Measurements from ENCODE around the gene DHX32. TPM values are rescaled to one million over a fixed set of nuclear protein-coding genes. Genes with fewer than 3 reads are reported as not detected.
A peak's percentile ranks its signal among the peaks of the same experiment; 100 is the strongest.

The DHX32 gene
- total and polyA plus RNA-seq, 2 of the 4 experiments (the other 2 are of a cell fraction): 15.6 to 27.8 TPM

DNA sequence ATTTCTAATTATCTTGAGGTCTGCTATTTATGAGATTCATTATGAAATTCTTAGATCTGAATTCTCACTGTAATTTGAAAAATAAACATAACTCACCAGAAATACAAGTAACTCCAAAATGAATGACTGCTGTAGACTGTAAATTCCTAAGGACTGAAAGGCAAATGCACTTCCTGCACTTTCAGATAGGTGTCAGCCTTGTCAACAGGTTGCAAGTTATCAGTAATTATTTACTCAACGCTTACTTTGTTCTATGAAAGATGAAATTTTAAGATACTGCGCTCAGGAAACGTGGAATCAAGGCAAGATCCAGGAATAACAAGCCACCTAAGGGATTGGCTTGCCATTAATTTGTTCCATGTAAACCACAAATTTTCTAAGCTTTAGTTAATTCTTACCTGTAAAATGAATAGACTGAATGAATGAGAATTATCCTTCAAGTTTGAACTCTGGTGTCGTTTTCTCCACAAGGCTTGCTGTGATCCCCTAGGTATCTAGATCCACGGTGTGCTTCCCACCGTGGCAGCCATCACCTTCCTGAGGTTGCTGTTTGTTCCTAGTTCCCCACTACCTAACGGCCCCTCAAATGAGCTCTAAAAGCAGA lies 12.6 kb downstream of the DHX32 start:
- in situ Hi-C loops (cut with MboI; ENCODE audit: low sequenced_read_pairs): no loop called here
- Histone ChIP-seq H4K20me1 (ENCODE audit: insufficient read depth, low read length) (peaks cover 7% of the 10 kb centered on the region; the same call in 1 of the 2 replicates), H4K8ac (ENCODE audit: low read depth in 2 of 2, low read length in 2 of 2) (no peak overlapping the region), H2BK120ac (ENCODE audit: low read depth, low read length) (no peak overlapping the region), H3K23ac (ENCODE audit: low read depth, low read length) (no peak overlapping the region), H3K4me1 (ENCODE audit: control insufficient read depth, insufficient read depth, low read length) (peaks cover 13% of the 10 kb centered on the region), H3K27me3 (ENCODE audit: control insufficient read depth, insufficient read depth, low read length) (no peaks in the 10 kb centered on the region), H2BK20ac (ENCODE audit: low read depth, low read length) (no peak overlapping the region), H4K5ac (ENCODE audit: low read depth, low read length) (no peak overlapping the region), H3K9ac (ENCODE audit: low read depth, low read length) (no peak overlapping the region), H3K36me3 (ENCODE audit: control insufficient read depth, insufficient read depth, low read length) (peaks cover 14% of the 10 kb centered on the region), H3K79me1 (ENCODE audit: low read depth in 1 of 2, low read length in 2 of 2) (peaks cover 0 to 6% of the 10 kb centered on the region in 2 experiments; a peak in 1 of 4 replicates), H3K9me1 (ENCODE audit: insufficient read depth, low read length) (peaks cover 2% of the 10 kb centered on the region; the same call in 1 of the 2 replicates), H4K91ac (ENCODE audit: insufficient read depth, low read depth, low read length) (no peak overlapping the region), H3K9me3 (ENCODE audit: control insufficient read depth, insufficient read depth, low read length) (no peaks in the 10 kb centered on the region), H3K4me3 (ENCODE audit: insufficient read depth, low read depth, low read length) (no peak overlapping the region), H3K27ac (ENCODE audit: insufficient read depth, low read length) (no peak overlapping the region), H3K4ac (ENCODE audit: low read depth, low read length) (no peak overlapping the region), H2AFZ (replicated peaks; ENCODE audit: low read length, poor library complexity) (no peak overlapping the region), H3K18ac (ENCODE audit: low read depth, low read length) (no peak overlapping the region), H2AK9ac (replicated peaks; ENCODE audit: low read depth, low read length, poor library complexity) (no peak overlapping the region), H3K14ac (replicated peaks; ENCODE audit: low read depth, low read length) (no peak overlapping the region), H3K56ac (ENCODE audit: extremely low read depth, insufficient read depth, low read length) (no peak overlapping the region), H2BK15ac (ENCODE audit: low read depth, low read length) (no peak overlapping the region), H3K4me2 (ENCODE audit: low read depth, low read length) (no peak overlapping the region), H2AK5ac (ENCODE audit: low read depth, low read length) (no peak overlapping the region), H2BK5ac (ENCODE audit: low read depth, low read length, poor library complexity, severe bottlenecking) (no peak overlapping the region)
- TF ChIP-seq RAD21 (IDR thresholded peaks at IDR 0.05; ENCODE audit: low read length) (peak; percentile 87), SMC3 (IDR thresholded peaks at IDR 0.05; ENCODE audit: low read depth, low read length) (peak; percentile 55; the same call in 1 of the 2 replicates), RCOR1 (IDR thresholded peaks at IDR 0.05; ENCODE audit: insufficient replicate concordance, low read length) (no peak), POLR2A (IDR thresholded peaks at IDR 0.05; ENCODE audit: low read depth, low read length) (no peak)
- TF ChIP-seq, protein P1, sequence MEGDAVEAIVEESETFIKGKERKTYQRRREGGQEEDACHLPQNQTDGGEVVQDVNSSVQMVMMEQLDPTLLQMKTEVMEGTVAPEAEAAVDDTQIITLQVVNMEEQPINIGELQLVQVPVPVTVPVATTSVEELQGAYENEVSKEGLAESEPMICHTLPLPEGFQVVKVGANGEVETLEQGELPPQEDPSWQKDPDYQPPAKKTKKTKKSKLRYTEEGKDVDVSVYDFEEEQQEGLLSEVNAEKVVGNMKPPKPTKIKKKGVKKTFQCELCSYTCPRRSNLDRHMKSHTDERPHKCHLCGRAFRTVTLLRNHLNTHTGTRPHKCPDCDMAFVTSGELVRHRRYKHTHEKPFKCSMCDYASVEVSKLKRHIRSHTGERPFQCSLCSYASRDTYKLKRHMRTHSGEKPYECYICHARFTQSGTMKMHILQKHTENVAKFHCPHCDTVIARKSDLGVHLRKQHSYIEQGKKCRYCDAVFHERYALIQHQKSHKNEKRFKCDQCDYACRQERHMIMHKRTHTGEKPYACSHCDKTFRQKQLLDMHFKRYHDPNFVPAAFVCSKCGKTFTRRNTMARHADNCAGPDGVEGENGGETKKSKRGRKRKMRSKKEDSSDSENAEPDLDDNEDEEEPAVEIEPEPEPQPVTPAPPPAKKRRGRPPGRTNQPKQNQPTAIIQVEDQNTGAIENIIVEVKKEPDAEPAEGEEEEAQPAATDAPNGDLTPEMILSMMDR (conservative IDR thresholded peaks at IDR 0.05; ENCODE audit: low read depth, low read length): peak; percentile 75
- DNase-seq (peak; percentile 65), ATAC-seq (ENCODE audit: low read depth) (peak; percentile 44; the same call in 1 of the 2 replicates)
- dilution Hi-C loops (cut with HindIII; ENCODE audit: low sequenced_read_pairs, unreplicated experiment): no loop called here
- intact Hi-C loops (cut with micrococcal nuclease): loop anchor here (1.0 to 5.0 kb wide), 4 partner anchors 114 to 879 kb away; no protein-coding TSS in a partner anchor
- ChIA-PET CTCF (interaction anchor here (0.6 to 2.2 kb wide), 3 partner anchors 13 to 1467 kb away, joined by 3 to 11 read pairs (median 4); no protein-coding TSS in a partner anchor), POLR2A (ENCODE audit: unreplicated experiment) (interaction anchor here (0.7 kb wide), 1 partner anchor 14 kb away, joined by 3 read pairs; no protein-coding TSS in a partner anchor)
- WGBS, 2 experiments (ENCODE audit: extremely low coverage in 2 of 2, insufficient read length in 1 of 2): no CpG with 5 or more reads among the region's 7 CpGs
- BruUV-seq (replicated peaks): no TSS peak

All from IMR-90 (cell line).